Activated naive CD8-positive, alpha-beta T cell treated with anti-CD3 and anti-CD28 coated beads, Interleukin-2, amount 10 ng/mL, durations not matched to agents 7 days and 5 days (primary cell): ENCODE measurements around the gene UBQLN1. TPM values are rescaled to one million over a fixed set of nuclear protein-coding genes. Genes with fewer than 3 reads are reported as not detected.
"Not testable (repeated sequence)": the region's sequence is repeated elsewhere in the genome, so short reads cannot be mapped to it uniquely, and the experiment has no call there.

Experiments
- ATAC-seq: fragments of 150-1000 bp; cut with Tn5 transposase; one replicate; pipeline ENCODE4 v1.10.0; 2021; ENCODE audit warnings: low read depth, moderate library complexity
- POLR2A ChIA-PET: fragments of 350-600 bp; sonication (Branson Sonifier 250); formaldehyde crosslinking; loops from one replicate; lab custom pipeline; 2021; ENCODE audit warnings: antibody characterized with exemption; lab: Charles Lee
- DNase-seq: peaks from one replicate; pipeline ENCODE4 v3.0.0; 2021
- H3K27ac Mint-ChIP-seq: one replicate; pipeline ENCODE4 v1.8.0; 2022; ENCODE audit warnings: mild to moderate bottlenecking, mixed read lengths
- H3K27me3 Mint-ChIP-seq: one replicate; pipeline ENCODE4 v1.8.0; 2022; ENCODE audit warnings: mild to moderate bottlenecking, moderate library complexity, mixed read lengths
- H3K36me3 Mint-ChIP-seq: one replicate; pipeline ENCODE4 v1.8.0; 2021; ENCODE audit warnings: mild to moderate bottlenecking, mixed read lengths
- H3K4me1 Mint-ChIP-seq: one replicate; pipeline ENCODE4 v1.8.0; 2021; ENCODE audit warnings: mixed read lengths
- H3K4me3 Mint-ChIP-seq: one replicate; pipeline ENCODE4 v1.8.0; 2022; ENCODE audit warnings: mild to moderate bottlenecking, moderate library complexity, mixed read lengths
- H3K9me3 Mint-ChIP-seq: one replicate; pipeline ENCODE4 v1.8.0; 2021; ENCODE audit warnings: mixed read lengths
- total RNA-seq, 2 experiments: library from RNA; stranded (reverse); gene quantifications; one replicate each; pipeline ENCODE4 v1.2.3, GENCODE V29; 2021

UBQLN1 gene
- total RNA-seq, 2 experiments from 2014 or later: 87.9 to 108 TPM

DNA sequence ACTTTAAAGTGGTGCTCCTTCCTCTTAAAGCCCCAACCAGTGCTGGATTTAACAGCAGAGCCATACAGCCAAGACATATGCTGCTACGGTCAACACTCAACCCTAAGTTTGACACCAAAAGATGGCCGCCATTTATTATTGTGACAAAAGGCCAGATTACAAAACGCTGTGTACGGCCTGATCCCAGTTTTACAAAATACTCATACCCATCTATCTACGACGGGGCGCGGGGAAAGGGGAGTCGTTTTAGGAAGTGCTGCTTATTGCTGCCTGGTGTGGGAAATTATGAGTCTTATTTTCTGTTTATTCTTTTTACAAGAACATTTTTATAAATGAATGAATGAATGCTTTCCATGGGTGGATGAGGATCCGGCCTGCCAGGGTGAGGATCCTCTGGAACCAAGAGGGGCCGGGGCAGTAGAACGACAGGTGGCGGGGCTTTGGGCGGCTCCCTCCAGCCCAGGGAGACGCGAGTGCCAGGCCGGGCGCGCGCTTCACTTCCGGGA lies 85.3 kb downstream of the UBQLN1 start:
- peak; percentile 48 for ATAC-seq
- peaks cover 6% of the 10 kb centered on the region for H3K36me3 Mint-ChIP-seq
- peaks cover 21% of the 10 kb centered on the region for H3K4me1 Mint-ChIP-seq
- H3K9me3 Mint-ChIP-seq: no peaks in the 10 kb centered on the region
- no peaks in the 10 kb centered on the region for H3K27me3 Mint-ChIP-seq
- POLR2A ChIA-PET: interaction anchor here (0.5 to 3.4 kb wide), 7 partner anchors 18 to 299 kb away, joined by 3 to 45 read pairs (median 8); partner anchors contain the start of genes KIF27 and UBQLN1
- no peak for DNase-seq
- H3K4me3 Mint-ChIP-seq: peak overlapping the region; percentile 88
- H3K27ac Mint-ChIP-seq: peak overlapping the region; percentile 95

DNA sequence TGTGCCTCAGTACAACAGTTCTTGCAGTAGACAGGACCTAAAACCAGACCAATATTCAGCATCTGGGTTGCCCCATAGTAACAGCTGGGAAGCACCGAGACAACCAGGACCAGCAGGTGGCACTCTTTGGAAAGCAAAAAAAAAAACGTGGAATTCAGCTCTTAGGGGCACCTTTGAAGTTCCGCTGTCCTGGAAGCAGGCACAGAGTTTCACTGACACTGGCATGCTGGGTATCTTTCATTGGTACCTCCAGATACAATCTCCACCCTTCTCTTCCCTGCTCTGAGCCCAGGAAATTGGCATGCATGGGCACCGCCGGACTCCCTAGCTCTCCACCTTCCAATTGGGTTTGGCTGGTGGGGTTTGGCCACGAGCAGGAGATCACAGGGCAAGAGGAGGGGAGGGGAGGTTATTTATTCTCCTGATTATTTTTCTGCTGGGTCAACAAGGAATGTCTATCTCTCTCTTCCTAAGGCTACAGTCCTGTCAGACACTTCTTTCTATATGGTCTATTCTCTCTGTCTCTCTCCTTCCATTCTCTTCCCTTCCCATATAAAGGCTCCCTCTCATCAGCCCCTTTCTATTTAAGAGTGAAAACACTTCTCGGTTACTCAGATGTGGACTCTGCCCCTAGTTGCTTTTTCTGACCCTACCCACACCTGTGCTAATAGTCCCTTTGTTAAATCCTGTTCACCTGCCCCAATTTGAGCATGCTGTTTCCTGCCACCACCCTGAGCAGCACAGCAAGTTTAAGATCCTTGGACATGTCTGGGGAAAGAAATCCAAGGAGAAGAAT lies 86.7 kb downstream of the UBQLN1 start:
- Mint-ChIP-seq H3K27me3 (peaks cover 3% of the 10 kb centered on the region), H3K4me3 (no peak overlapping the region), H3K27ac (no peak overlapping the region), H3K9me3 (no peaks in the 10 kb centered on the region), H3K4me1 (peaks cover 21% of the 10 kb centered on the region), H3K36me3 (peaks cover 1% of the 10 kb centered on the region)
- peak; percentile 41 for DNase-seq
- POLR2A ChIA-PET: interaction anchor here (1.7 to 2.2 kb wide), 2 partner anchors 28 to 87 kb away, joined by 6 to 17 read pairs; partner anchors contain the start of gene UBQLN1
- ATAC-seq: no peak

DNA sequence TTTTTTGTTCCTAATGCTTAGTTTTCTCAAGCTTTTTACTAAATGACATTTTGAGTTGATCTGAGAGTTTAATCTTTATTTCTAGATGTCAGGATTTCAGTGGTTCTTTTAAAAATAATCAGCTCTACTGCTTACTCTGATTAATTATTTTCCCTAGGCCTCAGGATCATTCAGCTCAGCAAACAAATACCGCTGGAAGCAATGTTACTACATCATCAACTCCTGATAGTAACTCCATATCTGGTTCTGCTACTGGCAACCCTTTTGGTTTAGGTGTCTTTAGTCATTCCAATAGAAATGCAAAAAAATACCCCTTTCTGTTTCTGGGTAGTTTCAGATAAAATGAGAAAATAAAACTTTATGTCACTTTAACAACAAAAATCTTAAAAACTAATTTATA lies 90.5 kb downstream of the UBQLN1 start:
- no peak overlapping the region for H3K27ac Mint-ChIP-seq
- no peak overlapping the region for H3K4me3 Mint-ChIP-seq
- peaks cover 7% of the 10 kb centered on the region for H3K27me3 Mint-ChIP-seq
- POLR2A ChIA-PET: no interaction called here
- peaks cover 6% of the 10 kb centered on the region for H3K4me1 Mint-ChIP-seq
- H3K36me3 Mint-ChIP-seq: no peaks in the 10 kb centered on the region
- DNase-seq (no peak), ATAC-seq (no peak)
- peaks cover 2% of the 10 kb centered on the region for H3K9me3 Mint-ChIP-seq

DNA sequence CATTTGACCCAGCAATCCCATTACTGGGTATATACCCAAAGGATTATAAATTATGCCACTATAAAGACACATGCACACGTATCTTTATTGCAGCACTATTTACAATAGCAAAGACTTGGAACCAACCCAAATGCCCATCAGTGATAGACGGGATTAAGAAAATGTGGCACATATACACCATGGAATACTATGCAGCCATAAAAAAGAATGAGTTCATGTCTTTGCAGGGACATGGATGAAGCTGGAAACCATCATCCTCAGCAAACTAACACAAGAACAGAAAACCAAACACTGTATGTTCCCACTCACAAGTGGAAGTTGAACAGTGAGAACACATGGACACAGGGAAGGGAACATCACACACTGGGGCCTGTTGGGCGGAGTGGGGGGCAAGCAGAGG lies 94.5 kb downstream of the UBQLN1 start:
- H3K36me3 Mint-ChIP-seq, H3K4me3 Mint-ChIP-seq, ATAC-seq, H3K4me1 Mint-ChIP-seq, DNase-seq, H3K9me3 Mint-ChIP-seq, POLR2A ChIA-PET, H3K27ac Mint-ChIP-seq: not testable (repeated sequence)
- peaks cover 11% of the 10 kb centered on the region for H3K27me3 Mint-ChIP-seq

Other genes with a start within 250 kb of the UBQLN1 start
- 1 to 10 TPM; 1.2 TPM for gene FRMD3, start 169.6 kb downstream of the UBQLN1 start, total RNA-seq
- 1 to 10 TPM; 8.3 to 9.8 TPM for gene IDNK, start 84.8 kb downstream of the UBQLN1 start, total RNA-seq
- gene GKAP1, start 109.8 kb upstream of the UBQLN1 start, total RNA-seq: 1 to 10 TPM; 5.9 to 6.9 TPM
- 1 to 10 TPM; 3.4 to 3.6 TPM for gene KIF27, start 213.5 kb upstream of the UBQLN1 start, total RNA-seq